IPS-15b (cell line): ENCODE data around the gene FBXO31.

ENCODE experiments used
- H3K27me3 ChIP-seq: one replicate; pipeline ENCODE4 v1.6.1; 2013; ENCODE audit warnings: low read length; ENCODE audit not compliant: control insufficient read depth, insufficient read depth
- H3K36me3 ChIP-seq: one replicate; pipeline ENCODE4 v1.6.1; 2013; ENCODE audit warnings: low read length; ENCODE audit not compliant: control insufficient read depth, insufficient read depth
- H3K4me1 ChIP-seq: one replicate; pipeline ENCODE4 v1.6.1; 2013; ENCODE audit warnings: mild to moderate bottlenecking, low read length; ENCODE audit not compliant: control insufficient read depth, insufficient read depth
- H3K4me3 ChIP-seq: one replicate; pipeline ENCODE4 v1.5.1; 2013; ENCODE audit warnings: low read depth, low read length
- H3K9ac ChIP-seq: one replicate; pipeline ENCODE4 v1.6.1; 2013; ENCODE audit warnings: low read depth, mild to moderate bottlenecking, low read length
- H3K9me3 ChIP-seq: one replicate; pipeline ENCODE4 v1.6.1; 2013; ENCODE audit warnings: mild to moderate bottlenecking, low read length; ENCODE audit not compliant: control insufficient read depth, insufficient read depth

Gene FBXO31

DNA sequence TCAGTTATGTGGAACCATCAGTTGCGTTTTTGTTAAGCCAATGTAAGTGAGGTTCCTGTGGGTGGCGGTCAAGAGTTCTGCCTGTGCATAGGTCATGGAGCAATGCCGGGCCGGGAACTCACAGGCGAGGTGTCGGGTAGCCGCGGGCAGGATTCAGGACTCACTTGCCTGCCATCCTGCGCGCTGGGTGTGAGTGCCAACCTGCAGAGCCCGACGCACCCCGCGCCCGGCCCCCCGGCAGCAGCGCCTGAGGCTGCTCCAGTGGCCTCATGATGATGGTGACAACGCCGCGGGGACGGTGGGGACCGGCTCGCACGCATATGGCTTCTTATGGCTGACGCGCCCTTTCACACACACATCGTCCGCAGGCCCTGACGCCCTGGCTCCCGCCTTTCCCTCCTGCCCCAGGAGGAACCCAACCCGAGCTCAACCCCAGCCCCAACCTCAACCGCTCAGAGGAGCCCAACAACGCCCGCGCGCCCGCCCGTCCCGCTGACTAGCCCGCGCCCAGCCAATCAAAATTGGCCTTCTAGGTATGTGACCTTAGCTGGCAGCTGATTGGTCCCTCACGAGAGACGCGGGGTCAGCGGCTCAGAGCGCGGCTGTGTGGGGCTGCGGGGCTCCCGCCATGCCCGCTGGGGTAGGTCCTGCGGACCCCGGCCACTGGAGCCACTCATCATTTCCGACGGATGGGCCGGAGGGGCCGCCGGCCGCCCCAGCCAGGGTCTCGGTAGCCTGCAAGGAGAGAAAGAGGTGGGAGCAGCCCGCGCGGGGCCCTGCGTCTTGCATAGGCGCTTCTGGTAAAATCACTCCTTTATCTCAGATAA lies 66.4 kb downstream of the FBXO31 start, which contains the start of gene C16orf95:
Gene C16orf95 (minus strand): TSS at position 470 of the 827 bp plus-strand sequence. CDS start 150 bp downstream, at position 320.
- Histone ChIP-seq H3K9ac (peak within 1 kb of the TSS; percentile 97), H3K9me3 (no peaks in the 10 kb centered on the region), H3K36me3 (no peaks in the 10 kb centered on the region), H3K27me3 (no peaks in the 10 kb centered on the region), H3K4me3 (peak within 1 kb of the TSS; percentile 70), H3K4me1 (peaks cover 3% of the 10 kb centered on the region)

DNA sequence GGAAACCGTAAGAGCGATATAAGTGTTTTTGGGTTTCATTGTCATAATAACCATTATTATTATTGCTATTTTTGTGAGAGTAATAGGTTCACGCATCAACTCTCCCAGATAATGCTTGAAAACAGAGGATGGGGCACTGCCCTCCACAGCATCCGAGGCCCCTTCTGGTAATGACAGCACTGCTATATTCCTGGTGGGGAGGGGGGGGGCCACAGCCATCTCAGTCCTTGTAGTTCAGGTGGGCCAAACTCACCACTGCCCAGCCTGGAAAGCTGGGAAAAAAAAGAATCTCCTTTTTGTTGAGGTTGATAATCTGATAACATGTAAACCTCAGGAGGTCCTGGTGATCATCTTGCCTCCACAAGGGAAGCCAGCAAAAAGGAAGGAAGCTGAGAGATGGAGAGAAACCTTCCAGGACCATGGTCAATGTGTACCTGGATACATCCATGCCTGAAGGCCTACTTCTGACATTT lies 67.1 kb downstream of the FBXO31 start:
- peaks cover 3% of the 10 kb centered on the region for H3K4me1 ChIP-seq
- H3K9ac ChIP-seq, result no peak overlapping the region
- H3K36me3 ChIP-seq, result no peaks in the 10 kb centered on the region
- H3K4me3 ChIP-seq, result peak overlapping the region; percentile 70
- H3K27me3 ChIP-seq, result no peaks in the 10 kb centered on the region
- H3K9me3 ChIP-seq, result no peaks in the 10 kb centered on the region

DNA sequence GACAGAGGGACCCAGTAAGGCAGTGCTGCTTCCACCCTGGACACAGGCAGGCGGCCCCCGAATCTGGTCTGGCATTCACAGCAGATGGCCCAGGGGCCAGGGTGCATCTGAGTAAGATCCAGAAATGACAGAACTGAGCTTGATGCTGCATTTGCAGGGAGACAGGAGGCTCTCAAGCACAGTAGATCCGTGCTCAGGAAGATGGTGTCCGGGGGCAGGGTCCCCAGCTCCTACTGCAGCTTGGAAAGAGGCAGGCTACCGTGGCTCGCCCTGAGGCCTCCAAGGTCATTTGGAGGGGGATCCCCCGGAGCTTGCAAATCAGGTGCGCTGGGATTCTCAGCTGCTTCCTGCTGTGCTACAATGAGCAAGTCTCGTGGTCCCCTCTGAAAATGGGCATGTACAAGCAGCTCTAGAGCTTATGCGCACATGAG lies 68.6 kb downstream of the FBXO31 start:
- H3K9ac ChIP-seq, result no peak overlapping the region
- no peak overlapping the region for H3K4me3 ChIP-seq
- H3K36me3 ChIP-seq, result no peaks in the 10 kb centered on the region
- H3K4me1 ChIP-seq, result peaks cover 3% of the 10 kb centered on the region
- H3K9me3 ChIP-seq, result no peaks in the 10 kb centered on the region
- H3K27me3 ChIP-seq, result no peaks in the 10 kb centered on the region

DNA sequence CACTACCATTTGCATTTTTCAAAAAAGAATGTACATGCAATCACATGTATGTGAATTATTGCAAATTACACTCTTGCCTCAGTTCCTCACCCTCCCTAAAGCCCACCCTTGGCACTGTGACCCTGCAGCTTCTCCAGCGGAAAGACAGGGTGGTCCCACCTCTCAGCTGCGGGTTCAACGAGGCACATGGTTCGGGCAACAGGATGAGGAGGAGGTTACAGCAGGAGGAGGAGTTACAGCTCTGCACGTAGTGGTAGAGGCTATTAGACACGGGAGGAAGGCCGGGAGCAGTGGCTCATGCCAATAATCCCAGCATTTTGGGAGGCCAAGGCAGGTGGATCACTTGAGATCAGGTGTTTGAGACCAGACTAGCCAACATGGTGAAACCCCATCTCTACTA lies 71.6 kb downstream of the FBXO31 start:
- Histone ChIP-seq H3K27me3 (no peaks in the 10 kb centered on the region), H3K4me3 (no peak overlapping the region), H3K9ac (no peak overlapping the region), H3K9me3 (no peaks in the 10 kb centered on the region), H3K4me1 (peaks cover 3% of the 10 kb centered on the region), H3K36me3 (no peaks in the 10 kb centered on the region)

DNA sequence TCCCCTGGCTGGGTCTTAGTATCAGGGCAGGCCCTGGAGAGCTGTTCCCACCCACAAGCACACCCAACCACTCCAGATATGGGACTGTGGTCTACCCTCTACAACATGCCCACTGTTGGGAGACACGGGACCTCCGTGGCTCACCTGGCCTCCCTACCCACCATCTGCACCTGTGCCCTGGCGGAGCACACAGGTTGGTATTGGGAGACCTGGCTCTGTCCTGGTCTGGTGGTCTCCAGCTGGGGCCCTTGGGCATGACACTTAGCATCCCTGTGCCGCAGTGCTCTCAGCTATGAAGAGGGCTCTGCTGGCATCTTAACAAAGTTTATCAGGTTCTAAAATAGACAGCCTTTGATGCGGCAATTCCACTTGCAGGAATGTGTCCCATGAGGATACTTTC lies 72.2 kb downstream of the FBXO31 start:
- Histone ChIP-seq H3K4me3 (no peak overlapping the region), H3K27me3 (no peaks in the 10 kb centered on the region), H3K9me3 (no peaks in the 10 kb centered on the region), H3K9ac (no peak overlapping the region), H3K36me3 (no peaks in the 10 kb centered on the region), H3K4me1 (peaks cover 3% of the 10 kb centered on the region)

DNA sequence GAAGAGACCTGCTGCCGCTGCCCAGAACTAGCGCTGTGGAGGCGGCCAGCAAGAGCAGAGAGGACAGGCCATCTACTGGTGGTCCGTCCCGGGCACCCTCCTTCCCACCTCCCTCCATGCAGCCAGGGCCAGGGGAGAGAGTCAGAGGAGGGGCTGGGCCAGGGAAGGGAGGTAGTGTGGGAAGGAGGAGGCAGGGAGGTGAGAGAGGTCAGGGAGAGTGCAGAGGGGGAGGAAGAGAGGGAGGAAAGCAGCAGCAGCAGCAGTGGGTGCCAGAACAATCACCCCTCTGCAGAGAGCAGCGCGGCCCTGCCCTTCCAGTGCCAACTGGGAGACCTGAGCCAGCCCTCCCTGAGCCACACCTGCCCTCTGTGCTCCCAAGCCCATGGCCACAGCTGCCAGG lies 73.0 kb downstream of the FBXO31 start:
- H3K9me3 ChIP-seq, result no peaks in the 10 kb centered on the region
- peaks cover 4% of the 10 kb centered on the region for H3K4me1 ChIP-seq
- no peaks in the 10 kb centered on the region for H3K27me3 ChIP-seq
- H3K9ac ChIP-seq, result no peak overlapping the region
- H3K4me3 ChIP-seq, result no peak overlapping the region
- H3K36me3 ChIP-seq, result no peaks in the 10 kb centered on the region

DNA sequence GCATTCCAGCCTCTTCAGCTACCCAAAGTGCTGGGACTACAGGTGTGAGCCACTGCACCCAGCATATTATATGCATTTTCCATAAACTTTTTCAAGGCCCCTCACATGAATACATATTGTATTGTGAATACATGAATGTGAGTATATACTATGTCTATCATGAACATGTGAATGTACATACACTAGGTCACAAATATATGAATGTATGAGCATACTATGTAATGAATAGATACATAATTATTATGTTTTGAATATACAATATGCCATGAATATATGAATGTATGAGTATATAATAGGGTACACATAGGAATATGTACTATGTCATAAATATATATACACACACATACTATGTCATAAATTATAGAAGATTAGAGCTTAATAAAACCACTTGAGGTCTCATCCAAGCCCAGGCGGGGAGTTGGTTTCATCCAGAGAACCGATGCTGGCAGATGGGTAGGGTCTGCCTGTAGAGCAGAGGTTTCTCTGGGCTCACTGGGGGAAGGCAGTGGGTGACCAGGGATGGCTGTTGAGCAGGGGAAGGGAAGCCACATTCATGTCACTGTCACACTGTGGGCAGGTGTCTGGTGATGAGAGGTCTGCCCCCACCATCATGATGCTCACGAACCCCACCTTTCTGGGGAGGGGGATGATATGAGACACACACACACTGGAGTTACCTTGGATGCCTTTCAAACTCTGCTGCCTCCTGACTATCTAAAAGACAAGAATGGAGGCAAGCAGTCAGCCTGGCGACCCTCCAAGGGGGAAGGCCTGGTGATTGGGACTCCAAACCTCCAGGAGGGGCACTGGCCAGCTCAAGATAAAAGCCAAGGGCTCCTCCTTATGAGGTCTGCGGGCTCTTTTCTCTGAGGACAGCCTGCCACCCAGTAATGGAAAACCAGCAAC lies 73.7 kb downstream of the FBXO31 start:
- Histone ChIP-seq H3K27me3 (no peaks in the 10 kb centered on the region), H3K4me3 (no peak overlapping the region), H3K4me1 (peaks cover 2% of the 10 kb centered on the region), H3K9me3 (no peaks in the 10 kb centered on the region), H3K36me3 (no peaks in the 10 kb centered on the region), H3K9ac (no peak overlapping the region)

DNA sequence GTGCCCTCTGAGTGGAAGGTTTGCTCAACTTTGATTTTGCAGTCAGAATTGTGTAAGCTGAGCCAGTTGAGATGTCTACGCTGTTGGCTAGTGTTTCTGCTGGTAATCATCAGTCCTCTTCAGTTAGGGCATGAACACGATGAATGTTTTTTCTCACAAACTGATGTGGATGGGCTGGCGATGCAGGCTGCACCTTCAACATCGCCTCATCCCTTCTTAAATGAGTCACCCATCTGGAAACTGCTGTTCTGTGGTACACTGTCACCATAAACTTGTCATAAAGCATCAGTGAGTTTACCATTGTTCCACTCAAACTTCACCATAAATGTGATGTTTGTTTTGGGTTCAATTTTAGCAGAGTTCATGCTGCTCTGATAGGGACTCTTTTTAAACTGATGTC lies 74.8 kb downstream of the FBXO31 start:
- H3K9me3 ChIP-seq, result no peaks in the 10 kb centered on the region
- H3K4me3 ChIP-seq, result no peak overlapping the region
- no peak overlapping the region for H3K9ac ChIP-seq
- no peaks in the 10 kb centered on the region for H3K36me3 ChIP-seq
- peaks cover 2% of the 10 kb centered on the region for H3K4me1 ChIP-seq
- no peaks in the 10 kb centered on the region for H3K27me3 ChIP-seq

DNA sequence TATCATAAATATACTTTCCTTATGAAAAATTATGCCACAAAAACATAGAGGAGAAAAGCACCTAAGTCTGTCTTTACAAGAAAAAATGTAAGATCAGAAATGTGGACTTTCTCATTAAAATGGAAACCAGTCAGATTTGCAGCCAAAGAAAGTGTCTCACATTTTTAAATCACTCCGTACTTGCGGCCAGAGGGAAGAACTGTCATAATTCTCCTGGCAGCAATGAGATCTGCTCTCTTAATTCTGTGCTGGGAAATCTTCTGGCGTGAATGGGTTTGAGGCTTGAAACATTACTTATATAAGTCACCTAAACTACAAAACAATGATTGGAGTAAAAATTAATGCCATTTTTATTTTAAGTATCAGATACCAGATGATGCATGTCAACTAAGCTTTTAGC lies 77.1 kb downstream of the FBXO31 start:
- Histone ChIP-seq H3K9me3 (no peaks in the 10 kb centered on the region), H3K36me3 (no peaks in the 10 kb centered on the region), H3K9ac (no peak overlapping the region)

DNA sequence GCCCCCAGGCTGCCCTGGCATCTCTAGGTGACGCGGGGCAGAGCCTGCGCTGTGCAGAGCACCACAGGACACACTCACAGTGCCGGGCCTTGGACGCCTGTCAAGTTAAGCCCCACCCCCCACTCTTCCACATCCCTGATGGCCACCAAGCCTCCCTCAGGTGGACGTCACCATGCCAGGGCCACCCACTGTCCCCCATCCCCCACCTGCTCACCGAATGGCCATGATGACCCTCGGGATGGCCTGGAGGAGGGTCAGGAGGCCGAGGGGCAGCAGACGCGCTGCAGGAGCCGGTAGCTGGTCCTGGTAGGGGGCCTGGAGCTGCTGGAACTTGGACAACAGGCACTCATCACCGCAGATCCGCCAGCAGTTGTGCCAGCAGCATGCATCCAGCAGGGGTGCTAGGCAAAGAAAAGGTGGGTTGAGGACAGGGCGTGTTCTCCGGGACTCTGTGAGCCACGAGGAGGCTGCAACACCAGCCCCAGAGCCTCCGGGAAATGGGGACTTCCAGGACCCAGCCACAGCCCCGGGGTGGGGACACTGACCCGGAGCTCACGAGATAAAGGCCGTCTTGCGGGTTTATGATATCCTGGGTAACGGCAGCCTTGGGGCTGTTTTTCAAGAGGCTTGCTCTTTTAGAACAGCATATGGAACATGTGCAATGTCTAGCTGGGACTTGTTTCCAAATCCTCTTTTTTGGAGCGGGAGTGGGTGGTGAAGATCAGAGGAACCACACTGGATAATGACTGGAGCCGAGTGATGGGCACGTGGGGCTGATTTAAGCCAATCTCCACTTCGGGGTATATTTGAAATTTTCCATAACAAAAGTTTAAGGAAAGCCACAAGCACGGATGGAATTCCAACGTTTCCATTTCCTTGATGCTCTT lies 77.8 kb downstream of the FBXO31 start:
- Histone ChIP-seq H3K36me3 (no peaks in the 10 kb centered on the region), H3K27me3 (no peaks in the 10 kb centered on the region), H3K9me3 (no peaks in the 10 kb centered on the region), H3K9ac (peak overlapping the region; percentile 47), H3K4me3 (peak overlapping the region; percentile 32), H3K4me1 (peaks cover 2% of the 10 kb centered on the region)

More for the DNA sequence above, 77.1 kb downstream of the FBXO31 start:
- no peaks in the 10 kb centered on the region for H3K27me3 ChIP-seq
- H3K4me1 ChIP-seq, result peaks cover 2% of the 10 kb centered on the region
- H3K4me3 ChIP-seq, result no peak overlapping the region

DNA sequence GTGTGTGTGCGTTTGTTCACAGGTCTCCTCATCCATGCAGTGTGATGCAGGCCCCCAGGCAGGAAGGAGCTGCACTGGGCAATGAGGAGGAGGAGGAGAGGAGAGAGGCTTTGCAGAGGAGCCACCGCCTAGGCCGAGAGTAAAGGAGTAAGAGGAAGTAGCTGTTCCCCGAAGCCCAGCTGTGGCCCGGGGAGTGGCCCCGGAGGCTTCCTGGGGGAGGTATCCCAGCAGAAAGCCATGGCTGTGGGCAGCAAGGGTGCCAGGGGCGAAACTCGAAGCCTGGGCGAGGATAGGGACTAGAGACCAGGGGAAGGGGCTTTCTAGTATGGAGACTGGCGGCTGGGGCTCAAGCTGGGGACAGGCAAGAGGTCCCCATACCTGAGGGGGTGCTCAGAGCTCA lies 78.6 kb downstream of the FBXO31 start:
- no peak overlapping the region for H3K9ac ChIP-seq
- no peak overlapping the region for H3K4me3 ChIP-seq
- no peaks in the 10 kb centered on the region for H3K9me3 ChIP-seq
- no peaks in the 10 kb centered on the region for H3K36me3 ChIP-seq
- H3K4me1 ChIP-seq, result peaks cover 2% of the 10 kb centered on the region
- no peaks in the 10 kb centered on the region for H3K27me3 ChIP-seq
